22Rv1 (cell line): ENCODE measurements around the gene CDKN1B.

Experiments
- H3K27ac ChIP-seq: fragments of 450-650 bp; 2 replicates; pipeline ENCODE4 v1.5.1; 2017
- CTCF ChIP-seq: fragments of 450-650 bp; IDR thresholded peaks from 2 replicates; pipeline ENCODE4 v1.5.1; 2017; ENCODE audit warnings: mild to moderate bottlenecking
- ZFX ChIP-seq: fragments of 450-650 bp; IDR thresholded peaks from 2 replicates; pipeline ENCODE4 v1.6.1; 2017; ENCODE audit warnings: antibody characterized with exemption, borderline replicate concordance

Gene CDKN1B

GRCh38 chr12:12700254-12700653 lies 16.9 kb upstream of the CDKN1B start:
- H3K27ac ChIP-seq: no peak overlapping the region
- no peak for TF ChIP-seq ZFX
- no peak for TF ChIP-seq CTCF

DNA sequence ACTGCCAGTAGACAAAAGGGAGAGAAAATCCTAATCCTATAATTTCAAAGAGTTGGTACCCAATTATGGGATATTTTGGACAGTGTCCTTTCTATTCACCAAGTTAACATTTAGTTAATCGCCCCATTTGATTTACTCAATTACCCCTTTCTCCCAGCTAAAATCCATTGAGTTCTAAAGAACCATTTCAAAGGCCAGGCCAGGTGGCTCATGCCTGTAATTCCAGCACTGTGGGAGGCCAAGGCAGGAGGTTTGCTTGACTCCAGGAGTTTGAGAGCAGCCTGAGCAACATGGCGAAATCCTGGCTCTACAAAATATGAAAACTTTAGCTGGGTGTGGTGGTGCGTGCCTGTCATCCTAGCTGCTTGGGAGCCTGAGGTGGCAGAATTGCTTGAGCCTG lies 15.7 kb upstream of the CDKN1B start:
- TF ChIP-seq CTCF: no peak
- TF ChIP-seq ZFX: no peak
- H3K27ac ChIP-seq: no peak overlapping the region

DNA sequence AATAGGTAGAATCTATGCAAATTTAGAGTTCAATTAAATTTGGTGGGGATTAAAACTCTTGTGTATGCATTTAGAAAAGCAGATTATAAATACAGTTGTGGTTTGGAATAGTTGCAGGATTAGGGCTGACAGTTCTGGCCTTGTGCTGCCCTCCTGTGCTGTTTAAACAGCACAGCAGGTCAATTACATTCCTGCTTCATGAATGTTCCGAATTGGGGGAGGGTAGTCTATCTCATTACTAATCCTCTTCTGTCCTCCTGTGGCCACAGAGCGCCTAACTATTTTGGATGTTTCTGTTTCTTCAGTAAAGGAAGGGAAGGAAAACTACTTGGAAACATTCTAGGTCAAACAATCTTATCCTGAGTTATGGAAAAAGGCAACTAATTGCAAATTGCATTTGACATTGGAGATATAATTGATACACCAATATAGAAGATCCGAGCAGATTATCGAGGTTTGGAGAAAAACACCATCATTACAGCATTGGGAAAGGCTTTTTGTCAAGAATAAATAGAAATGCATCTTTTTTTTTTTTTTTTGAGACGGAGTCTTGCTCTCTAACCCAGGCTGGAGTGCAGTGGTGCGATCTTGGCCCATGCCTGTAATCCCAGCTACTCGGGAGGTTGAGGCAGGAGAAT lies 12.5 kb upstream of the CDKN1B start:
- no peak for TF ChIP-seq ZFX
- TF ChIP-seq CTCF: peak; percentile 100
- peak overlapping the region; percentile 27 for H3K27ac ChIP-seq

DNA sequence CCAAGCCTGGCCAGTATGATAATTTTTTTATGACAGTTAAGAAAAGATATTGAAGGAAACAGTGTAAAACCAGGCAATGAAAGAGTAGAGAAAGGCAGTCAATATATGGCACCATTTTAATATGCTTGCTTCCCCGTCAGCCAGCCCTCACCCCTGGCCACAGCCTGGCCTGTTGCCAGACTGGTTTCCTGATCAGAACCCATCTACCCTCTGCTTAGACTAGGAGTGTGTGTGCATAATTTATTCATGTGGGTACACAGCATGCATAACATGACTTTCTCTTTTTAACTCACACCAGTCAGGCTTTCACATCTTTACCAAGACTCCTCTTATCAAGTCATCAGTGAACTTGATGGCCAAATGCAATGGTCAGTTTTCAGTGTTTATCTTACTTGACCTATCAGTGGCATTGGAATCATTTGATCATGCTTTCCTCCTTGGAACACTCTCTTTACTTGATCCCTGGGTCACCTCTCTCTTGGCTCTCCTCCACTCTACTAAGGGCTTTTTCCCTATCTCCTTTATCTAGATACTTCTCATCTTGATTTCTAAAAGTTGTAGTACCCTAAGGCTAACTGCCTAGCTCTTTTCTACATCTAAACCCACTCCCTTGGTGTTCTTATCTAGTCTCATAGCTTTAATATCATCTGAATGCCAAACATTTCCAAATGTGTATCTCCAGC lies 11.2 kb upstream of the CDKN1B start:
- TF ChIP-seq ZFX (no peak), CTCF (no peak)
- no peak overlapping the region for H3K27ac ChIP-seq

DNA sequence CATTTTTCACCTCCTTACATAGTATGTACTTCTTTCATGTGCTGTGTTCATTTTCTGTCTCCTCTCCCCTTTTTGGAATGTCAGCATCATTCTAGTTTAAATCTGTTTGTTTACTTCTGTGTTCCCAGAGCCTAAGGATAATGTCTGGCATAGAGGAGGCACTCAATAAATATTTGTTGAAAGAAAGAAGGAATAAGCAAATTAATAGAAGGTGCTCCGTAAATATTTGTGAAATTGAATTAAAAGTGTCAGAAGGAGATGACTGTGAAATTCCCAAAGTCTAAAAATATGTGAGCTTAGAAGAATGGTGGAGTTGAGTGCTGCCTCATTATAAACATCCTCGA lies 3.3 kb upstream of the CDKN1B start:
- no peak for TF ChIP-seq CTCF

DNA sequence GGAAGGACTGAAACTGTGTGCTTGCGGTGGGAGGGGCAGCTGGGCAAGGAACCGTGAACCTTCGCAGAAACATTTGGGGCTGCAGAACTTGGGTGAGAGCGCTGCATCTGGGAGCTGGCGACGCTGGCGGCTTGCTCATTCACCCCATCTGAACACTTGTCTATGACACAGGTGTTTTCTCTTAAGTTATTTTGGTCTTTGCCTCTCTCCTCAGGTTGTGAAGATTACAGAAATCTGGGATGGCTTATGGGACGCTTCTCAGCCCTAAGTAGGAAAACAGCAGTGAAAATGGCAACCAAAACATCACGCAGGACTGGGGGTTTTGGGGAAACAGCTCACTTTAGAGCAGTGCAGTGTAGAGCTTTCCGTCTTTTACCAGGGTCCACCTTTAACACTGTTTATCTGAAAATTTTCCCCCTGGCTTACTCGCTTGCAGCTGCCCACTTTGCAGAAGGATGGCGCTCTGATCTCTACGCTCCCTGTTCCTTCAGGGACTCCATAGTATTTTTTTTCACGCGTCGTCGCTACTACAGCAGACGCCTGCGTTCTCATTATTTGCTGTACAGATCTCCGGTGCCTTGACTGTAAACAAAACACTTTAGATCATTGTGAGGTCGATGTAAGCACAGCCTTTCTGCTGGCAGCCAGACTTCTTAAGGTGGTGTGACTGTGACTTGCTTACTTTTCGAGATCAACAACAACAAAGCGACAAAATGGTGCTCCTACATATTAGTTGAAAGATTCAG lies 2.7 kb upstream of the CDKN1B start:
- peak overlapping the region; percentile 100 for H3K27ac ChIP-seq
- TF ChIP-seq CTCF (peak; percentile 79), ZFX (no peak)

More for the DNA sequence above, 3.3 kb upstream of the CDKN1B start:
- peak overlapping the region; percentile 100 for H3K27ac ChIP-seq

DNA sequence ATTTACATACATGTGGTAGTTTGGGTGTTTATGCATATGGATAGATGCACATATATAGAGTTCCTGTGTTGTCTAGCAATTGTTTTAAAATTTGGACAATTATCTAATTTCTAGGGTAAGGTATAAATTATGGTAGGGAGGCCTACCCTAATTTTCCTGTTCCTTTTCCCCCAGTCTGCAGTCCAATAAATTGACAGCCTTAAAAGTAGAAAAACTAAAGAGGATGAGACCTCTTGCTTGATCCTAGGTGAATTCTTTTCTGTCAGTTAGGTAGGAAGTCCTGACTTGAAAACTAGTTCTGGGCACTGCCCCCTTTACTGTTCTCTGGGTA lies 2.1 kb upstream of the CDKN1B start:
- TF ChIP-seq CTCF: no peak
- no peak for TF ChIP-seq ZFX
- peak overlapping the region; percentile 100 for H3K27ac ChIP-seq
